K562 (cell line): Measurements from ENCODE around the gene NFYC.

Source experiments
- CBFB ChIP-seq: sonication (generic); formaldehyde crosslinking; IDR thresholded peaks from 2 replicates; pipeline ENCODE4 v1.4.0; 2020; ENCODE audit warnings: mild to moderate bottlenecking, missing genetic modification reagents
- CTCF ChIP-seq, 3 experiments: IDR thresholded peaks in 2 of 3; conservative IDR thresholded peaks in 1 of 3; 2 replicates each; pipeline ENCODE4 v1.5.1; 2011 to 2012; ENCODE audit warnings: low read length in 3 of 3, mild to moderate bottlenecking in 3 of 3, control low read depth in 2 of 3, improper control_type of control experiment in 1 of 3, inconsistent platforms in 1 of 3, low read depth in 1 of 3, mixed read lengths in 1 of 3, moderate library complexity in 1 of 3; ENCODE audit not compliant: insufficient read depth in 2 of 3
- EP300 ChIP-seq: IDR thresholded peaks from 2 replicates; pipeline ENCODE4 v1.6.1; 2012; ENCODE audit warnings: low read length, improper control_type of control experiment
- POLR2A ChIP-seq: fragments of 450-650 bp; conservative IDR thresholded peaks from 2 replicates; pipeline ENCODE4 v1.6.1; 2016
- POLR2AphosphoS5 ChIP-seq: IDR thresholded peaks from 2 replicates; pipeline ENCODE4 v1.6.1; 2011; ENCODE audit warnings: mild to moderate bottlenecking, low read depth, low read length, moderate library complexity; ENCODE audit not compliant: control insufficient read depth, insufficient read depth
- RCOR1 ChIP-seq, 2 experiments: IDR thresholded peaks; 2 replicates each; pipeline ENCODE4 v1.6.1; 2012; ENCODE audit warnings: low read depth in 2 of 2, low read length in 2 of 2, borderline replicate concordance in 1 of 2, improper control_type of control experiment in 1 of 2
- SMC3 ChIP-seq: conservative IDR thresholded peaks from 2 replicates; pipeline ENCODE4 v1.6.1; 2011; ENCODE audit warnings: low read depth, low read length, improper control_type of control experiment; ENCODE audit not compliant: insufficient read depth

- no peak for TF ChIP-seq SMC3
- TF ChIP-seq POLR2A, result no peak
- TF ChIP-seq EP300, result no peak
- TF ChIP-seq POLR2AphosphoS5, result no peak
- no peak for TF ChIP-seq CBFB (CRISPR knock-in tag)
- no peak for TF ChIP-seq CTCF (IDR thresholded peaks at IDR 0.05 in 2 of 3, conservative IDR thresholded peaks at IDR 0.05 in 1 of 3; ENCODE audit: insufficient read depth in 2 of 3, low read depth in 1 of 3, low read length in 3 of 3)
- TF ChIP-seq RCOR1 (IDR thresholded peaks at IDR 0.05; ENCODE audit: borderline replicate concordance in 1 of 2, low read depth in 2 of 2, low read length in 2 of 2), result no peak
Measured at GRCh38 chr1:40817791-40818263, 126.3 kb downstream of the NFYC start.
